ENCODE measurements around the gene SPRY2. TPM values are rescaled to one million over a fixed set of nuclear protein-coding genes. Genes with fewer than 3 reads are reported as not detected.

Gene SPRY2
- total and polyA plus RNA-seq, 2 donors (not counting 3 experiments of a cell fraction or from before 2014, with no cell fraction given), result 26.2 to 52.3 TPM

- H3K36me3 ChIP-seq (ENCODE audit: control insufficient read depth in 2 of 2, extremely low read depth in 1 of 2, insufficient read depth in 2 of 2, low read length in 2 of 2), result peaks cover 6 to 9% of the 10 kb centered on the region in 2 experiments
- H3K9ac ChIP-seq (replicated peaks; ENCODE audit: extremely low read depth, insufficient read depth, low read length), result no peak overlapping the region
- DNase-seq (ENCODE audit: low read depth, low spot score), result no peak
- H3K4me2 ChIP-seq (ENCODE audit: insufficient read depth, low read length), result peak overlapping the region; percentile 95
- ChIA-PET CTCF (interaction anchor here (1.2 kb wide), 1 partner anchor 681 kb away, joined by 5 read pairs; no protein-coding TSS in a partner anchor), POLR2A (no interaction called here)
- FAIRE-seq, result no peak
- H3K9me1 ChIP-seq (replicated peaks; ENCODE audit: control insufficient read depth, extremely low read depth, insufficient read depth, low read length), result no peaks in the 10 kb centered on the region
- no peaks in the 10 kb centered on the region for H3K27me3 ChIP-seq (ENCODE audit: control insufficient read depth in 2 of 2, insufficient read depth in 2 of 2, low read length in 2 of 2)
- H3K4me1 ChIP-seq (ENCODE audit: control insufficient read depth, extremely low read depth, insufficient read depth, low read length), result peaks cover 34% of the 10 kb centered on the region
- peaks cover 7% of the 10 kb centered on the region for H4K20me1 ChIP-seq (replicated peaks; ENCODE audit: control insufficient read depth, extremely low read depth, insufficient read depth, low read length)
- H3K27ac ChIP-seq (ENCODE audit: insufficient read depth, low read depth, low read length), result no peak overlapping the region
- no peak for TF ChIP-seq EZH2 (IDR thresholded peaks at IDR 0.05; ENCODE audit: borderline replicate concordance, low read depth, low read length, severe bottlenecking)
- intact Hi-C loops (cut with micrococcal nuclease) (no loop called here), dilution Hi-C loops (cut with MboI; ENCODE audit: extremely low pct_ligation_motif_present, low sequenced_read_pairs) (loop anchor here (25.0 kb wide), 1 partner anchor 299 kb away; no protein-coding TSS in a partner anchor)
- BruUV-seq (replicated peaks), result no TSS peak
- H3K79me2 ChIP-seq (ENCODE audit: control insufficient read depth, insufficient read depth, low read length), result peaks cover 75% of the 10 kb centered on the region
- peak overlapping the region in 1 of 3 experiments; percentile 98 for H3K4me3 ChIP-seq (replicated peaks in 1 of 3; ENCODE audit: insufficient read depth in 1 of 3, low read depth in 1 of 3, low read length in 3 of 3)
- no peak overlapping the region for H2AFZ ChIP-seq (ENCODE audit: low read depth, low read length)
- no peaks in the 10 kb centered on the region for H3K9me3 ChIP-seq (replicated peaks; ENCODE audit: control insufficient read depth, insufficient read depth, low read length)
Measured at GRCh38 chr13:80336370-80336769, 4.6 kb downstream of the SPRY2 start.

- Histone ChIP-seq H3K27ac (ENCODE audit: insufficient read depth, low read depth, low read length) (peak overlapping the region; percentile 7), H3K27me3 (ENCODE audit: control insufficient read depth in 2 of 2, insufficient read depth in 2 of 2, low read length in 2 of 2) (no peaks in the 10 kb centered on the region), H3K36me3 (ENCODE audit: control insufficient read depth in 2 of 2, extremely low read depth in 1 of 2, insufficient read depth in 2 of 2, low read length in 2 of 2) (peaks cover 6 to 9% of the 10 kb centered on the region in 2 experiments), H3K9ac (replicated peaks; ENCODE audit: extremely low read depth, insufficient read depth, low read length) (peak overlapping the region; percentile 12), H4K20me1 (replicated peaks; ENCODE audit: control insufficient read depth, extremely low read depth, insufficient read depth, low read length) (peaks cover 7% of the 10 kb centered on the region), H3K4me1 (ENCODE audit: control insufficient read depth, extremely low read depth, insufficient read depth, low read length) (peaks cover 34% of the 10 kb centered on the region), H3K4me2 (ENCODE audit: insufficient read depth, low read length) (peak overlapping the region; percentile 34), H3K79me2 (ENCODE audit: control insufficient read depth, insufficient read depth, low read length) (peaks cover 66% of the 10 kb centered on the region), H3K4me3 (replicated peaks in 1 of 3; ENCODE audit: insufficient read depth in 1 of 3, low read depth in 1 of 3, low read length in 3 of 3) (no peak overlapping the region), H3K9me3 (replicated peaks; ENCODE audit: control insufficient read depth, insufficient read depth, low read length) (no peaks in the 10 kb centered on the region), H3K9me1 (replicated peaks; ENCODE audit: control insufficient read depth, extremely low read depth, insufficient read depth, low read length) (no peaks in the 10 kb centered on the region), H2AFZ (ENCODE audit: low read depth, low read length) (no peak overlapping the region)
- no TSS peak for BruUV-seq (replicated peaks)
- POLR2A ChIA-PET, result interaction anchor here (0.6 to 1.1 kb wide), 2 partner anchors 102 to 556 kb away, joined by 3 to 10 read pairs; no protein-coding TSS in a partner anchor
- FAIRE-seq, result no peak
- dilution Hi-C loops (cut with MboI; ENCODE audit: extremely low pct_ligation_motif_present, low sequenced_read_pairs), result loop anchor here (25.0 kb wide), 1 partner anchor 297 kb away; no protein-coding TSS in a partner anchor
- TF ChIP-seq GATA2 (IDR thresholded peaks at IDR 0.05; ENCODE audit: insufficient read depth, insufficient read length, low read depth, low read length) (no peak), EZH2 (IDR thresholded peaks at IDR 0.05; ENCODE audit: borderline replicate concordance, low read depth, low read length, severe bottlenecking) (no peak), FOS (IDR thresholded peaks at IDR 0.05; ENCODE audit: borderline replicate concordance, insufficient read depth, low read length) (peak; percentile 9), POLR2A (IDR thresholded peaks at IDR 0.05; ENCODE audit: low read depth, low read length) (no peak)
- TF ChIP-seq, protein P1, sequence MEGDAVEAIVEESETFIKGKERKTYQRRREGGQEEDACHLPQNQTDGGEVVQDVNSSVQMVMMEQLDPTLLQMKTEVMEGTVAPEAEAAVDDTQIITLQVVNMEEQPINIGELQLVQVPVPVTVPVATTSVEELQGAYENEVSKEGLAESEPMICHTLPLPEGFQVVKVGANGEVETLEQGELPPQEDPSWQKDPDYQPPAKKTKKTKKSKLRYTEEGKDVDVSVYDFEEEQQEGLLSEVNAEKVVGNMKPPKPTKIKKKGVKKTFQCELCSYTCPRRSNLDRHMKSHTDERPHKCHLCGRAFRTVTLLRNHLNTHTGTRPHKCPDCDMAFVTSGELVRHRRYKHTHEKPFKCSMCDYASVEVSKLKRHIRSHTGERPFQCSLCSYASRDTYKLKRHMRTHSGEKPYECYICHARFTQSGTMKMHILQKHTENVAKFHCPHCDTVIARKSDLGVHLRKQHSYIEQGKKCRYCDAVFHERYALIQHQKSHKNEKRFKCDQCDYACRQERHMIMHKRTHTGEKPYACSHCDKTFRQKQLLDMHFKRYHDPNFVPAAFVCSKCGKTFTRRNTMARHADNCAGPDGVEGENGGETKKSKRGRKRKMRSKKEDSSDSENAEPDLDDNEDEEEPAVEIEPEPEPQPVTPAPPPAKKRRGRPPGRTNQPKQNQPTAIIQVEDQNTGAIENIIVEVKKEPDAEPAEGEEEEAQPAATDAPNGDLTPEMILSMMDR (IDR thresholded peaks at IDR 0.05; ENCODE audit: extremely low read depth in 1 of 2, insufficient read depth in 1 of 2, low read depth in 1 of 2, low read length in 2 of 2), result peak in 1 of 2 donors; percentile 1
- peak; percentile 24 for DNase-seq (ENCODE audit: low read depth, low spot score)
- CTCF ChIA-PET, result interaction anchor here (1.0 to 1.6 kb wide), 5 partner anchors 398 to 683 kb away, joined by 3 to 14 read pairs (median 4); no protein-coding TSS in a partner anchor
- intact Hi-C loops (cut with micrococcal nuclease), result no loop called here
Measured at GRCh38 chr13:80334597-80335260, 6.2 kb downstream of the SPRY2 start.
